Measurements from ENCODE around the gene RNF183. TPM values are rescaled to one million over a fixed set of nuclear protein-coding genes. Genes with fewer than 3 reads are reported as not detected.

RNF183 gene
- total and polyA plus RNA-seq, 9 of the 15 experiments (the other 6 are each of a cell fraction or from before 2014, with no cell fraction given), result 0.04 to 2.0 (median 0.16) TPM; not detected in 5

DNA sequence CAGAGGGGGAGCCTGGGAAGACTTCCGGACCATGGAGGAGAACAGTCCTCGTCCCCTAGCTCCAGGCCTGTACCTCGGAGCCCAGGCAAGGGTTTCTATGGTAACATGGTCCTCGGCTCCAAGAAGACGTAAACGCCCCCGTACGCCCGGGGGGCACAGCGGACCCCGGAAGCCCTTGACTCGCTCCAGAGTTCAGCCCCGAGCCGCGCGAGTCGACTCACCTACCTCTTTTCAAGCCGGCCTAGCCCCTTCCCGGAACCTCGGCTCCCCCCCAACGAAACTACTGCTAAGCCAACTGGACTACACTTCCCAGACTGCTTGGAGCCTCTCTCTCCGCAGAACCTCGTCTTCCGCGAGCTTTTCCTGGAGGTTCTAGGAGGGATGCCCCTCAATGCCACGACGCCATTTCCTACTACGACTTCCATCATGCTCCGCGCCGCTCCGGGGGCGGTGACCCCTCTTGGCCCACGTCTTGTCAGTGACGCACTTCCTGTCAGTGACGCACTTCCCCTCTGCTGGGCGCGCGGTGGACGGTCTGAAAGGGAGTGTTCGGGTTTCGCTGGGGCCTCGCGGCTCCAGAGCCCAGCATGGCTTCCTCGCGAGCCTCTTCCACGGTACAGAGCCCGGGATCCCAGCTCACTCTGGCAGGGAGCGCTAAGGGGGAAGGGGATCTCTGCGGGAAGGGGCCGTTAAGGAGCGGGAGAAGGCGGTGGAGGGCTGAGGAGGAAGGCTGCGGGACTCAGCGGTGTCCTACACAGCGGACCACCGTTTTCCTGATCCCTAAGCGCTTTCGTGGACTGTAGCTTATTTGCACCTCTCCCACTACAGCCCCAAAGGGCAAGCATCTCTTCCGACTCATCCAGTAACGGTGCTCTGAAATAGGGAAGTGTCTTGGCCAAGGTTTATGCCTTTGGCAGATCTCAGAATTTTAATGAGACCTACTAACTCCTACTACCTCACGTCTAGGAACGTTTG lies 27.7 kb downstream of the RNF183 start, which contains the start of the genes CDC26 and PRPF4 (continued):
- TF ChIP-seq, protein P1, sequence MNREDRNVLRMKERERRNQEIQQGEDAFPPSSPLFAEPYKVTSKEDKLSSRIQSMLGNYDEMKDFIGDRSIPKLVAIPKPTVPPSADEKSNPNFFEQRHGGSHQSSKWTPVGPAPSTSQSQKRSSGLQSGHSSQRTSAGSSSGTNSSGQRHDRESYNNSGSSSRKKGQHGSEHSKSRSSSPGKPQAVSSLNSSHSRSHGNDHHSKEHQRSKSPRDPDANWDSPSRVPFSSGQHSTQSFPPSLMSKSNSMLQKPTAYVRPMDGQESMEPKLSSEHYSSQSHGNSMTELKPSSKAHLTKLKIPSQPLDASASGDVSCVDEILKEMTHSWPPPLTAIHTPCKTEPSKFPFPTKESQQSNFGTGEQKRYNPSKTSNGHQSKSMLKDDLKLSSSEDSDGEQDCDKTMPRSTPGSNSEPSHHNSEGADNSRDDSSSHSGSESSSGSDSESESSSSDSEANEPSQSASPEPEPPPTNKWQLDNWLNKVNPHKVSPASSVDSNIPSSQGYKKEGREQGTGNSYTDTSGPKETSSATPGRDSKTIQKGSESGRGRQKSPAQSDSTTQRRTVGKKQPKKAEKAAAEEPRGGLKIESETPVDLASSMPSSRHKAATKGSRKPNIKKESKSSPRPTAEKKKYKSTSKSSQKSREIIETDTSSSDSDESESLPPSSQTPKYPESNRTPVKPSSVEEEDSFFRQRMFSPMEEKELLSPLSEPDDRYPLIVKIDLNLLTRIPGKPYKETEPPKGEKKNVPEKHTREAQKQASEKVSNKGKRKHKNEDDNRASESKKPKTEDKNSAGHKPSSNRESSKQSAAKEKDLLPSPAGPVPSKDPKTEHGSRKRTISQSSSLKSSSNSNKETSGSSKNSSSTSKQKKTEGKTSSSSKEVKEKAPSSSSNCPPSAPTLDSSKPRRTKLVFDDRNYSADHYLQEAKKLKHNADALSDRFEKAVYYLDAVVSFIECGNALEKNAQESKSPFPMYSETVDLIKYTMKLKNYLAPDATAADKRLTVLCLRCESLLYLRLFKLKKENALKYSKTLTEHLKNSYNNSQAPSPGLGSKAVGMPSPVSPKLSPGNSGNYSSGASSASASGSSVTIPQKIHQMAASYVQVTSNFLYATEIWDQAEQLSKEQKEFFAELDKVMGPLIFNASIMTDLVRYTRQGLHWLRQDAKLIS (CRISPR knock-in tag; IDR thresholded peaks at IDR 0.05), result 0 out of 2 replicates have a peak, but pooled peaks have one; percentile 54
- peak in 1 of 2 experiments; percentile 66; a peak in 2 of 4 replicates for TF ChIP-seq TEAD1 (CRISPR knock-in tag; IDR thresholded peaks at IDR 0.05)
- TF ChIP-seq NFIC (IDR thresholded peaks at IDR 0.05), result peak; percentile 74
- TF ChIP-seq MAZ (CRISPR knock-in tag; conservative IDR thresholded peaks at IDR 0.05 in 1 of 2, IDR thresholded peaks at IDR 0.05 in 1 of 2), result peak; percentile 75 to 84; a peak in 3 of 4 replicates
- TF ChIP-seq ZNF707 (CRISPR knock-in tag; conservative IDR thresholded peaks at IDR 0.05), result no peak
- TF ChIP-seq, protein P2, sequence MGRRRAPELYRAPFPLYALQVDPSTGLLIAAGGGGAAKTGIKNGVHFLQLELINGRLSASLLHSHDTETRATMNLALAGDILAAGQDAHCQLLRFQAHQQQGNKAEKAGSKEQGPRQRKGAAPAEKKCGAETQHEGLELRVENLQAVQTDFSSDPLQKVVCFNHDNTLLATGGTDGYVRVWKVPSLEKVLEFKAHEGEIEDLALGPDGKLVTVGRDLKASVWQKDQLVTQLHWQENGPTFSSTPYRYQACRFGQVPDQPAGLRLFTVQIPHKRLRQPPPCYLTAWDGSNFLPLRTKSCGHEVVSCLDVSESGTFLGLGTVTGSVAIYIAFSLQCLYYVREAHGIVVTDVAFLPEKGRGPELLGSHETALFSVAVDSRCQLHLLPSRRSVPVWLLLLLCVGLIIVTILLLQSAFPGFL (CRISPR knock-in tag; IDR thresholded peaks at IDR 0.05), result peak; percentile 24; the same call in 1 of the 2 replicates
- TF ChIP-seq ATF1 (CRISPR knock-in tag; IDR thresholded peaks at IDR 0.05), result peak; percentile 74
- TF ChIP-seq ATF1 (tag; IDR thresholded peaks at IDR 0.05), result peak; percentile 99
- peak; percentile 96 for TF ChIP-seq CREB1 (IDR thresholded peaks at IDR 0.05)
- peak; percentile 96 for TF ChIP-seq CREB1 (CRISPR knock-in tag; IDR thresholded peaks at IDR 0.05)
- peak; percentile 90 for TF ChIP-seq SP1 (CRISPR knock-in tag; IDR thresholded peaks at IDR 0.05)
- TF ChIP-seq, protein P3, sequence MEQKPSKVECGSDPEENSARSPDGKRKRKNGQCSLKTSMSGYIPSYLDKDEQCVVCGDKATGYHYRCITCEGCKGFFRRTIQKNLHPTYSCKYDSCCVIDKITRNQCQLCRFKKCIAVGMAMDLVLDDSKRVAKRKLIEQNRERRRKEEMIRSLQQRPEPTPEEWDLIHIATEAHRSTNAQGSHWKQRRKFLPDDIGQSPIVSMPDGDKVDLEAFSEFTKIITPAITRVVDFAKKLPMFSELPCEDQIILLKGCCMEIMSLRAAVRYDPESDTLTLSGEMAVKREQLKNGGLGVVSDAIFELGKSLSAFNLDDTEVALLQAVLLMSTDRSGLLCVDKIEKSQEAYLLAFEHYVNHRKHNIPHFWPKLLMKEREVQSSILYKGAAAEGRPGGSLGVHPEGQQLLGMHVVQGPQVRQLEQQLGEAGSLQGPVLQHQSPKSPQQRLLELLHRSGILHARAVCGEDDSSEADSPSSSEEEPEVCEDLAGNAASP (IDR thresholded peaks at IDR 0.05), result no peak
- peak; percentile 9; the same call in 1 of the 2 replicates for TF ChIP-seq FOXK1 (CRISPR knock-in tag; IDR thresholded peaks at IDR 0.05; ENCODE audit: borderline replicate concordance)
- 0 out of 2 replicates have a peak, but pooled peaks have one; percentile 40 for TF ChIP-seq CBX1 (IDR thresholded peaks at IDR 0.05; ENCODE audit: low read depth)
- TF ChIP-seq CHD2 (IDR thresholded peaks at IDR 0.05; ENCODE audit: low read depth, low read length), result peak; percentile 91
- TF ChIP-seq CEBPG (CRISPR knock-in tag; IDR thresholded peaks at IDR 0.05), result peak; percentile 9; the same call in 1 of the 2 replicates
- no peak for TF ChIP-seq CEBPG (tag; conservative IDR thresholded peaks at IDR 0.05 in 1 of 2, IDR thresholded peaks at IDR 0.05 in 1 of 2)
- TF ChIP-seq SPI1 (IDR thresholded peaks at IDR 0.05; ENCODE audit: borderline replicate concordance, low read depth, low read length), result peak; percentile 95
